ENCODE measurements around the gene KCNH1. TPM values are rescaled to one million over a fixed set of nuclear protein-coding genes. Genes with fewer than 3 reads are reported as not detected.

The KCNH1 gene
- total and polyA plus RNA-seq, 4 donors: not detected

- Histone ChIP-seq H3K27ac (ENCODE audit: low read depth in 1 of 2, low read length in 2 of 2) (no peak overlapping the region), H3K9me3 (ENCODE audit: control insufficient read depth in 4 of 4, low read length in 3 of 4) (peaks cover 0 to 3% (median 0%) of the 10 kb centered on the region in 4 donors), H3K9ac (ENCODE audit: low read depth in 1 of 2, low read length in 2 of 2) (no peak overlapping the region), H3K4me1 (ENCODE audit: control insufficient read depth in 4 of 4, insufficient read depth in 4 of 4, low read length in 3 of 4) (peaks cover 8 to 15% (median 9%) of the 10 kb centered on the region in 4 donors), H3K36me3 (ENCODE audit: control insufficient read depth in 4 of 4, insufficient read depth in 3 of 4, low read depth in 1 of 4, low read length in 3 of 4) (no peaks in the 10 kb centered on the region), H3K27me3 (ENCODE audit: control insufficient read depth in 4 of 4, insufficient read depth in 4 of 4, low read length in 3 of 4) (peaks cover 0 to 13% (median 2%) of the 10 kb centered on the region in 4 donors), H3K4me3 (ENCODE audit: low read depth in 1 of 3, low read length in 3 of 3) (no peak overlapping the region)
- 70% methylated on average over 1 of the region's 1 CpG for WGBS
- TF ChIP-seq, protein P1, sequence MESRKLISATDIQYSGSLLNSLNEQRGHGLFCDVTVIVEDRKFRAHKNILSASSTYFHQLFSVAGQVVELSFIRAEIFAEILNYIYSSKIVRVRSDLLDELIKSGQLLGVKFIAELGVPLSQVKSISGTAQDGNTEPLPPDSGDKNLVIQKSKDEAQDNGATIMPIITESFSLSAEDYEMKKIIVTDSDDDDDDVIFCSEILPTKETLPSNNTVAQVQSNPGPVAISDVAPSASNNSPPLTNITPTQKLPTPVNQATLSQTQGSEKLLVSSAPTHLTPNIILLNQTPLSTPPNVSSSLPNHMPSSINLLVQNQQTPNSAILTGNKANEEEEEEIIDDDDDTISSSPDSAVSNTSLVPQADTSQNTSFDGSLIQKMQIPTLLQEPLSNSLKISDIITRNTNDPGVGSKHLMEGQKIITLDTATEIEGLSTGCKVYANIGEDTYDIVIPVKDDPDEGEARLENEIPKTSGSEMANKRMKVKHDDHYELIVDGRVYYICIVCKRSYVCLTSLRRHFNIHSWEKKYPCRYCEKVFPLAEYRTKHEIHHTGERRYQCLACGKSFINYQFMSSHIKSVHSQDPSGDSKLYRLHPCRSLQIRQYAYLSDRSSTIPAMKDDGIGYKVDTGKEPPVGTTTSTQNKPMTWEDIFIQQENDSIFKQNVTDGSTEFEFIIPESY (IDR thresholded peaks at IDR 0.05): no peak
- TF ChIP-seq FOXA2 (IDR thresholded peaks at IDR 0.05): no peak
- no peak for TF ChIP-seq JUND (IDR thresholded peaks at IDR 0.05)
- no peak for TF ChIP-seq HNF4A (conservative IDR thresholded peaks at IDR 0.05)
- TF ChIP-seq NR2F2 (IDR thresholded peaks at IDR 0.05): no peak
- TF ChIP-seq EGR1 (IDR thresholded peaks at IDR 0.05; ENCODE audit: low read depth in 2 of 2): no peak
- TF ChIP-seq SP1 (IDR thresholded peaks at IDR 0.05): no peak
- DNase-seq (ENCODE audit: low spot score): no peak
These were observed 4.2 kb downstream of the KCNH1 start for GRCh38 chr1:211129776-211130175.

DNA sequence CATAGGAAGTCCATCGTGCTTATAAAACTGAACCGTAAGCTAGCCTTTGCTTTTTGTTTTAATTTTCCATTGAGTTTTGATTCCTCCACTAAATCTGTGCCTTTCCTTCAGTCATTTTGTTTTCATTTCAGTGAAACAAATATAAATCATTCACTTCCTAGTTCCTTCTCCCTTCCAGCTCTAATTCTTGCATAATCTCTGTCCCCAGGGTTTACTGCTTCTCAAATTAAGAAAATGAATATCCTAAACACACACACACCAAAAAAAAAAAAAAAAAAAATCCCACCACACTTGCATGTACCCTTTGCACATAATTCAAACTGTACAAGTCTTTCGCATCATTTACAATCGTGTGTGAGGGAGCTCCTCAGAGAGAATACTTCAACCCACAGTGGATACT is 6.8 kb downstream of the KCNH1 start:
- H3K9me3 ChIP-seq (ENCODE audit: control insufficient read depth in 4 of 4, low read length in 3 of 4): peaks cover 0 to 3% (median 0%) of the 10 kb centered on the region in 4 donors
- 77% methylated on average over 4 of the region's 4 CpGs for WGBS

More for the DNA sequence above, 6.8 kb downstream of the KCNH1 start:
- Histone ChIP-seq H3K4me3 (ENCODE audit: low read depth in 1 of 3, low read length in 3 of 3) (no peak overlapping the region), H3K4me1 (ENCODE audit: control insufficient read depth in 4 of 4, insufficient read depth in 4 of 4, low read length in 3 of 4) (no peaks in the 10 kb centered on the region), H3K9ac (ENCODE audit: low read depth in 1 of 2, low read length in 2 of 2) (no peak overlapping the region), H3K36me3 (ENCODE audit: control insufficient read depth in 4 of 4, insufficient read depth in 3 of 4, low read depth in 1 of 4, low read length in 3 of 4) (no peaks in the 10 kb centered on the region), H3K27me3 (ENCODE audit: control insufficient read depth in 4 of 4, insufficient read depth in 4 of 4, low read length in 3 of 4) (peaks cover 0 to 8% (median 0%) of the 10 kb centered on the region in 4 donors), H3K27ac (ENCODE audit: low read depth in 1 of 2, low read length in 2 of 2) (no peak overlapping the region)
- no peak for TF ChIP-seq SP1 (IDR thresholded peaks at IDR 0.05)
- TF ChIP-seq EGR1 (IDR thresholded peaks at IDR 0.05; ENCODE audit: low read depth in 2 of 2): no peak
- TF ChIP-seq ATF3 (IDR thresholded peaks at IDR 0.05): no peak
- TF ChIP-seq, protein P2, sequence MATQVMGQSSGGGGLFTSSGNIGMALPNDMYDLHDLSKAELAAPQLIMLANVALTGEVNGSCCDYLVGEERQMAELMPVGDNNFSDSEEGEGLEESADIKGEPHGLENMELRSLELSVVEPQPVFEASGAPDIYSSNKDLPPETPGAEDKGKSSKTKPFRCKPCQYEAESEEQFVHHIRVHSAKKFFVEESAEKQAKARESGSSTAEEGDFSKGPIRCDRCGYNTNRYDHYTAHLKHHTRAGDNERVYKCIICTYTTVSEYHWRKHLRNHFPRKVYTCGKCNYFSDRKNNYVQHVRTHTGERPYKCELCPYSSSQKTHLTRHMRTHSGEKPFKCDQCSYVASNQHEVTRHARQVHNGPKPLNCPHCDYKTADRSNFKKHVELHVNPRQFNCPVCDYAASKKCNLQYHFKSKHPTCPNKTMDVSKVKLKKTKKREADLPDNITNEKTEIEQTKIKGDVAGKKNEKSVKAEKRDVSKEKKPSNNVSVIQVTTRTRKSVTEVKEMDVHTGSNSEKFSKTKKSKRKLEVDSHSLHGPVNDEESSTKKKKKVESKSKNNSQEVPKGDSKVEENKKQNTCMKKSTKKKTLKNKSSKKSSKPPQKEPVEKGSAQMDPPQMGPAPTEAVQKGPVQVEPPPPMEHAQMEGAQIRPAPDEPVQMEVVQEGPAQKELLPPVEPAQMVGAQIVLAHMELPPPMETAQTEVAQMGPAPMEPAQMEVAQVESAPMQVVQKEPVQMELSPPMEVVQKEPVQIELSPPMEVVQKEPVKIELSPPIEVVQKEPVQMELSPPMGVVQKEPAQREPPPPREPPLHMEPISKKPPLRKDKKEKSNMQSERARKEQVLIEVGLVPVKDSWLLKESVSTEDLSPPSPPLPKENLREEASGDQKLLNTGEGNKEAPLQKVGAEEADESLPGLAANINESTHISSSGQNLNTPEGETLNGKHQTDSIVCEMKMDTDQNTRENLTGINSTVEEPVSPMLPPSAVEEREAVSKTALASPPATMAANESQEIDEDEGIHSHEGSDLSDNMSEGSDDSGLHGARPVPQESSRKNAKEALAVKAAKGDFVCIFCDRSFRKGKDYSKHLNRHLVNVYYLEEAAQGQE (IDR thresholded peaks at IDR 0.05): no peak
- TF ChIP-seq YY1 (IDR thresholded peaks at IDR 0.05): no peak
- TF ChIP-seq NR2F2 (IDR thresholded peaks at IDR 0.05): no peak
- no peak for TF ChIP-seq TAF1 (conservative IDR thresholded peaks at IDR 0.05)
- no peak for TF ChIP-seq HNF4G (IDR thresholded peaks at IDR 0.05)
- no peak for TF ChIP-seq RAD21 (IDR thresholded peaks at IDR 0.05)
- no peak for TF ChIP-seq FOXA2 (IDR thresholded peaks at IDR 0.05)
- TF ChIP-seq GABPA (IDR thresholded peaks at IDR 0.05 in 1 of 2, conservative IDR thresholded peaks at IDR 0.05 in 1 of 2): no peak
- TF ChIP-seq MAX (IDR thresholded peaks at IDR 0.05): no peak
- DNase-seq (ENCODE audit: low spot score): no peak
